ENCODE results near the gene PTPN23.
"Not testable (repeated sequence)": the region's sequence is repeated elsewhere in the genome, so short reads cannot be mapped to it uniquely, and the experiment has no call there.

Gene PTPN23, protein sequence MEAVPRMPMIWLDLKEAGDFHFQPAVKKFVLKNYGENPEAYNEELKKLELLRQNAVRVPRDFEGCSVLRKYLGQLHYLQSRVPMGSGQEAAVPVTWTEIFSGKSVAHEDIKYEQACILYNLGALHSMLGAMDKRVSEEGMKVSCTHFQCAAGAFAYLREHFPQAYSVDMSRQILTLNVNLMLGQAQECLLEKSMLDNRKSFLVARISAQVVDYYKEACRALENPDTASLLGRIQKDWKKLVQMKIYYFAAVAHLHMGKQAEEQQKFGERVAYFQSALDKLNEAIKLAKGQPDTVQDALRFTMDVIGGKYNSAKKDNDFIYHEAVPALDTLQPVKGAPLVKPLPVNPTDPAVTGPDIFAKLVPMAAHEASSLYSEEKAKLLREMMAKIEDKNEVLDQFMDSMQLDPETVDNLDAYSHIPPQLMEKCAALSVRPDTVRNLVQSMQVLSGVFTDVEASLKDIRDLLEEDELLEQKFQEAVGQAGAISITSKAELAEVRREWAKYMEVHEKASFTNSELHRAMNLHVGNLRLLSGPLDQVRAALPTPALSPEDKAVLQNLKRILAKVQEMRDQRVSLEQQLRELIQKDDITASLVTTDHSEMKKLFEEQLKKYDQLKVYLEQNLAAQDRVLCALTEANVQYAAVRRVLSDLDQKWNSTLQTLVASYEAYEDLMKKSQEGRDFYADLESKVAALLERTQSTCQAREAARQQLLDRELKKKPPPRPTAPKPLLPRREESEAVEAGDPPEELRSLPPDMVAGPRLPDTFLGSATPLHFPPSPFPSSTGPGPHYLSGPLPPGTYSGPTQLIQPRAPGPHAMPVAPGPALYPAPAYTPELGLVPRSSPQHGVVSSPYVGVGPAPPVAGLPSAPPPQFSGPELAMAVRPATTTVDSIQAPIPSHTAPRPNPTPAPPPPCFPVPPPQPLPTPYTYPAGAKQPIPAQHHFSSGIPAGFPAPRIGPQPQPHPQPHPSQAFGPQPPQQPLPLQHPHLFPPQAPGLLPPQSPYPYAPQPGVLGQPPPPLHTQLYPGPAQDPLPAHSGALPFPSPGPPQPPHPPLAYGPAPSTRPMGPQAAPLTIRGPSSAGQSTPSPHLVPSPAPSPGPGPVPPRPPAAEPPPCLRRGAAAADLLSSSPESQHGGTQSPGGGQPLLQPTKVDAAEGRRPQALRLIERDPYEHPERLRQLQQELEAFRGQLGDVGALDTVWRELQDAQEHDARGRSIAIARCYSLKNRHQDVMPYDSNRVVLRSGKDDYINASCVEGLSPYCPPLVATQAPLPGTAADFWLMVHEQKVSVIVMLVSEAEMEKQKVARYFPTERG (N-terminal part only)

DNA sequence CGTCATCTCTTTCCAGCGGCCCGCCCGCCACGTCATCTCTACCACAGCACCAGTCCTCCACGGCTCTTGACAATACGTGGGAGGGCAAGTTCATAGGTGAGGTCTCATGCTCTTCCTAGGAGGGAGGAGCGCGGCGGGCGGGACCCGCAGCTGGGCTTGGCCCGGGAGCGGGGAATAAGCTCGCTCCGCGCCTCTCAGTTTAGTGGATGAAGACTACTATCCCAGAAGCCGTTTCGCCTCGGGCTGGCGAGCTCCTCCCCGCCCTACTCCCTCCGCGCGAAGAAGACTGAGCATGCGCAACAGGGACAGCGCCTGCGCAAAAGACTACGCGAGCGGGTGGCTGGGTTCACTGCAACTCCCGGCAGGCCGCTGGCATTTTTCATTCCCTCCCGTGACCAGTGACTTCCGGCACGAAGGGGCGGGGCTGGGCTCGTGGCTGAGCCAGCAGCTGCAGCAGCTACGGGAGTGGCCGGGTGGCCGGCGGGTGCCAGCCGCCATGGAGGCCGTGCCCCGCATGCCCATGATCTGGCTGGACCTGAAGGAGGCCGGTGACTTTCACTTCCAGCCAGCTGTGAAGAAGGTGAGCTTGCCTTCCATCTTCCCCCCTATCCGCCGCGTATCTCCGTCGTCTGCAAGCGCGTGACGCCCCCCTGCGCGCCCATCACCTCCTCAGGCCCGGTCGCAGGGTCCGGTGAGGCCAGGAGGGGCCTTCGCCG is at the start of gene PTPN23:
PTPN23 (plus strand) TSS at position 421 of the 716 bp plus-strand sequence; CDS start at position 497, 76 bp downstream.
- peak; percentile 97 for DNase-seq (ENCODE audit: low read depth)

DNA sequence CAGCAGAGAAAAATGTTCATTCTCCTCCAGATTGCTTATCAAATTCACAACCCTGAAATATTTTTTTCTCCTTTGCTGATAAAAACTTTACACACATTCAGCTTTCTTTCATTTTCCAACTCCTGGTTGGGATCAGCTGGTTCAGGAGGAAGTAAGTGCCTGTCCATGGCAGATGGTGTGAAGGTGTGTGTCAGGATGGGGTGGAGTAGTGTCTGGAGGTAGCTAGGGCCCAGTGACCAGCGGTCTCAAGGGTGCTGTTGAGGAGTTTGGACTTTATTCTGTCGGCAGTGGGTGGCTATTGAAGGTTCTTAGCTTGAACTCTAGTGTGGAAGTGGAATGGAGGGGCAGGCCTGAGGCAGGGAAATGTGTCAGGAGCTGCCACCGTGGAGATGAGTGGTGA is 46.9 kb upstream of the PTPN23 start:
- no peak for DNase-seq (ENCODE audit: low read depth)

DNA sequence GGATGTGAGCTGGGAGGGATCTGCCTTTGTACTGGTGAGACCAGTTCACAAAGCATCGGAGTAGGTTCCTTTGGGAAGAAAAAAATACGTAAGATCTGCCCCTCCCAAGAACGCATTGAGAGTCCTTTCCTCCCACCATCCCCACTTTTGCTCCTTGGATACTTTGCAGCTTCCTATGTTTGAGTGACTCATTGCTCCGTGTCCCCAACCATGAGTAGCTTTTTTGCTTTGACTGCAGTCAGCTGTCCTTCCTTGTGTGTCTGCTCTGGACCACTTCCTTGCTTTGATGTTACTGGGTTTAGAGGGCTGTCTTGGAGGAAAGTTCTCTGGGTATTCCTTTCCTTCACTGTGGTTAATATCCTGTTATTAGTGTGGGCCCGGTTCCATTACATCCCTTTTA is 43.2 kb upstream of the PTPN23 start:
- no peak for DNase-seq (ENCODE audit: low read depth)

DNA sequence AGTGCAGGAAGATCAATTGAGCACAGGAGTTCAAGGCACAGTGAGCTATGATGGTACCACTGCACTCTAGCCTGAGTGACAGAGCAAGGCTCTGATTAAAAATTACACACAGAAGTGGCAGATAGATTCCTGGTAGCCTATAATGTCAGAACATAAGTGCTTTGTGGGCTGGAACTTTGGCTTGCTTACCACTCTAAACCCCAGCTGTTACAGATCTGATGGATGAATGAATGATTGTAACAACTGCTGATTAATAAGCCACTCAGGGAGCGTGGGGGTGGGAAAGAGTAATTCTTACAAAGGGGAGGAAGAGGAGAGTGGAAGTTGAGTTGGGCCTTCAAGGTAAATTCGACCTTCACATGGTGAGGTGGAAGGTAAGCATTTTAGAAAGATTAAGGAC is 40.9 kb upstream of the PTPN23 start:
- DNase-seq (ENCODE audit: low read depth): no peak

DNA sequence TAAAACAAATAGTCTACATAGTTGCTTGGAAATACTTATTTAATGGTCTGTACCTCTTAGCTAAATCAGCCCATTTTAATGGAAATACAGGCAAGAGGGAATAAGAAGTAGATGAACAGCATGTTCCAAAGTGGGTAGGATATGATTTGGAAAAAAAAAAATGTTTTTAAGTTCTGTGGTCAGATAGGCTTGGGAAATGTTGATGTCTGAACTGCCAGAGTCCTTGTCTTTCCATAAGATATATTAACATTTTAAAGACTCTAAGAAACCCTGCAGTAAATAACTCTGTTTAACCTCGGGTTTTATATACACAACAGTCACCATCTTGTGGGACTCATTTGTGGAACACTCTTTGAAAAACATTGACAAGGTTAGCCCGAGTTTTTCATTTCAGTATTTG is 40.0 kb upstream of the PTPN23 start:
- no peak for DNase-seq (ENCODE audit: low read depth)

DNA sequence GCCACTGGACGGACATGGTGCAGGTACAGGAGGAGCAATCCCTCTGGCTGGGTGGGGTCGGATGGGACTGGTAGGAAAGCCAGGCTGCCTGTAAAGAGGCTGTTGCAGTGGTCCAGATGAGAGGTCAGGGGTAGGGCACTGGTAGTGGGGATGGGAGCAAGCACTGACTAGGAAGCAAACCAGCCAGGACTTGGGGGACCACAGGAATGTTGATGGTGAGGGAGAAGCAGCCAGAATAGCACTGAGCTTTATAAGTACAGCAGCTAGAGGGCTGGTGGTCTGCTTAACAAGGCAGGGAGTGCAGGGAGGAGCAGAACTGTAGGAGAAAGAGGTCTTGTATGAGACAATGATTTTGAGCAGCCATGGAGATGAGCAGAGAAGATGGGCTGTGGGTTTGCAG is 38.7 kb upstream of the PTPN23 start:
- DNase-seq (ENCODE audit: low read depth): no peak

DNA sequence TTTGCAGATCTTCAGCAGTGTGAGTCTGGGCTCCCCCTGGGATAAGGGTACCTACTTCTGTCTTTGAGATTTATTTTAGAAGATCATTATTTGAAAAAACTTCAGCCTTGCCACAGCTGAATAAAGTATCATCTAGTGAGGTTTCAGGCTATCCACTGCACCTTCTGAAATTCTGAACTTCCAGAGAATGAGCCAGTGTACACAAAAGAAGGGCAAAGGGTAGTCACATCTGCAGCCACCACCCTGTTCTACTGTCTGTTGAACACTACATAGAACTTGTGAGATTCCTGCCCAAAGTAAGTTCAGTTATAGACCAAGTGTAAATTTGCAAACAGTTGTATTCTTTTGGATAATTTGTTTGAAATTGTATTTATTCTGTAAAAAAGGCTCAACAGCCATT is 38.0 kb upstream of the PTPN23 start:
- DNase-seq (ENCODE audit: low read depth): no peak

DNA sequence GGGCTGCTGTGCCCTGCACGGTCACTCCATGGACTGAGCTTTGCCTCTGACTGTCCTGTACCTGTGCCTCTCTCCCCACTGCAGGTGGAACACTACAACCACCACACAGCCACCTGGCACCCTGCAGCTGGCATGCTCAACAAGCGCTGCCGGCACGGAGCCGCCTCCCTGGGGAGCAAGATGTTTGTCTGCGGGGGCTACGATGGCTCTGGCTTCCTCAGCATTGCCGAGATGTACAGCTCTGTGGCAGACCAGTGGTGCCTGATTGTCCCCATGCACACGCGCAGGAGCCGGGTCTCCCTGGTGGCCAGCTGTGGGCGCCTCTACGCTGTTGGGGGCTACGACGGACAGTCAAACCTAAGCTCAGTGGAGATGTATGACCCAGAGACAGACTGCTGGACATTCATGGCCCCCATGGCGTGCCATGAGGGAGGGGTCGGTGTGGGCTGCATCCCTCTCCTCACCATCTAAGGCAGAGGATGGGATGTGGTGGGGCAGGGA is 37.3 kb upstream of the PTPN23 start:
- no peak for DNase-seq (ENCODE audit: low read depth)

DNA sequence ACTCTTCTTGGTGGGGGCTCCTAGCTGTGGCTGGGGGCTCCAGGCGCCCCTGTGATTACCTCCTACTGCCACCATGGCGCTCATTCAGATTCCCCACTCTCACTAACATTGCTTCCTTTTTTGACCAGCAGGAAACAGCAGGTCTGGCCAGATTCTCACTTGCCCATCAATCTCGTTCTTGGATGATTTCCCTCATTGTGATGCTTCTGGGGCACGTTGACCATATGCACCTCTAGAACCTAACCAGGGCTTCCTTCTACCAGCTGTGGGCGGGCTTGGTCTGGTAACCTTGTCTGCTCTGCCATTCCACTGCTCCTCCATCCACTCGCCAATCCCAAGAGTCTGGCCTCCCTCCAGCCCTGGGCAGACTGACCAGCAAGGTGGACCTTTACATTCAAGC is 35.9 kb upstream of the PTPN23 start:
- no peak for DNase-seq (ENCODE audit: low read depth)

DNA sequence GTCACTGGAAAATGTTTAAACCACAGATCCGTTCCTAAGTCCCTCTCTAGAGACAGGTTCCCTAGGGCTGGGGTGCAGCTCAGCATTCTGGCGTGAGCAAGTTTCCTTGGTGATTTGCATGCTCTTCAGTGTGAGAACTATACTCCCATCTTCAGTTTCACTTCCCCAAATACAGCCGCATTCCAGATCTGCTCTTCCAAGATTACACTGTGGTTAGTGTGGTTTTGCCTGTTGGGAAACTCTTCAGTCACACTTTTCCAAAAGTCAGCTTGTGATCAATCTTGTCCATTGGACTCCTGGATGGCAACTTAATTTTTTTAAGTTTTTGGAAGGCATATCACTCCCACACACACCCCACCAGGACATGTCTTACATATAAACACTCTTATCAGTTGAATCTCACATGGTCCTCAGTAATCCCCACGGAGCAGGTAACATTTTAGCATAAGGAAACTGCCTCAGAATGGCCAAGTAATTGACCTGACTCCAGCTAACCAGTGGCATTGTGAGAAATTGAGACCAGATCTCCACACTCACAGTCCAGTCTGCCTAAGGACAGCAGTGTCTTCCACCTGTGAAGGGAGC is 33.5 kb upstream of the PTPN23 start:
- DNase-seq (ENCODE audit: low read depth): no peak

DNA sequence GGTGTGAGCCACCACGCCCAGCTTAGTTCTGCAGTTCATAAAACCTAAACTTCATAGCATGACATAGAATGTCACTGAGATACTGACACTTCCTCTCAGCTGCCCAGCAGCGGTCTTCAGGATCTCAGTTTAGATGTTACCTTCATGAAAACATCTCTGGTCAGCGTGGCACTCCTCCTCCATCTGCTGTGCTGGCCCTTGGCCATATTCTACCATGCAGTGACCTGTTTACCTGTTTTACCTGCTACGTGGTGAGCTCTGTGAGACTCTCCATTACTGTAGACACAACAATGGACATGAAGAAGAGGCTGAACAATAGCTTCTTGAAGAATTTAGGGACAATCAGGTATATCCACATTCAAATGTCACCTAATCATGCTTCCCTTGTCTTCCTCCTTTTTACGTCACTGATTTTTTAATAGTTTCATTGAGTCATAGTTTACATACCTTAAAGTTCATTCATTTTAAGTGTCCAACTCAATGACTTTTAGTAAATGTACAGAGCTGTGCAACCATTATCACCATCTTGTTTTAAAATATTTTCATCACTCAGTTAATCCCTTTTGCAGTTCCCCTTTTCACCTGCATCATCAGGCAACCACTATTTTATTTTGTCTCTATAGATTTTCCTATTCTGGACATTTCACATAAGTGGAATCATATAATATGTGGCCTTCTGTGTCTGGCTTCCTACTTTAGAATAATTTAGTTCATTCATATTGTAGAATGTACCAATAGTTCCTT is 32.2 kb upstream of the PTPN23 start:
- no peak for DNase-seq (ENCODE audit: low read depth)

DNA sequence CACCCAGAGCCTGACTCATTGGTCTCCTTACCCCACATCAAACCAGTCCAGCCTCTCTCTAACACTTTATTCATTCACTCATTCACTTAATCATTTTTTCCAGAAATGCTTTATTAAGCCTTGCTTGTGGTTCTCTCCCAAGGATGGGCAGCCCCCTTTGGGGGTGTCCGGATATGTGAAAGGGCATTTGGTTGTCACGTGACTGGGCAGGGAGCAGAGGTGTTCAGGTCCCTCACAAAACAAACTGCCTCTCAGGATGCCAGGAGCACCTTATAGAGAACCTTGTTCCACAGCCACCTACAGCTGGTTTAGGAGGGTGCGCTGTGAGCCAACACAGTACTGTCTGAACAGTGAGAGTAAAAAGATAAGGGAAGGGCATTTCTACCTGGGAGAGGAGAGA is 25.8 kb upstream of the PTPN23 start:
- no peak for DNase-seq (ENCODE audit: low read depth)

DNA sequence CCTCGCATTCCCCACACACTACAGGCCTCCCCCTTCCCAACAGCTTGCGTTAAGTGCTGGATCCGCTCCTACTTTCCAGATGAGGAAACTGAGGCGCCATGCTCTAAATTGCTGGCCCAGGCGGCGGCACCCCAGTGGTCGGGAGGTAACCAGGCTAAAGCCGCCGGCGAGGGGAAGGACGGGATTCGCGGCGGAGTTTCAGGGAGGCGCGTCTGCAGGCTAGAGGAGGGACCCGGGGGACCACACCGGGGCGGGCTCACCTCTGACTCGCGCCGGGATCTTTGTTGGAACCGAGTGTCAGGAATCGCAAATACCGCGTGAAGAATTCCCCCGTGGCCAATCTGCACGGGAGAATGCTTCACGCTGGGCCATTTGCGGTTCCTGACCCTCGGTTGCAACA is 24.6 kb upstream of the PTPN23 start:
- no peak for DNase-seq (ENCODE audit: low read depth)

DNA sequence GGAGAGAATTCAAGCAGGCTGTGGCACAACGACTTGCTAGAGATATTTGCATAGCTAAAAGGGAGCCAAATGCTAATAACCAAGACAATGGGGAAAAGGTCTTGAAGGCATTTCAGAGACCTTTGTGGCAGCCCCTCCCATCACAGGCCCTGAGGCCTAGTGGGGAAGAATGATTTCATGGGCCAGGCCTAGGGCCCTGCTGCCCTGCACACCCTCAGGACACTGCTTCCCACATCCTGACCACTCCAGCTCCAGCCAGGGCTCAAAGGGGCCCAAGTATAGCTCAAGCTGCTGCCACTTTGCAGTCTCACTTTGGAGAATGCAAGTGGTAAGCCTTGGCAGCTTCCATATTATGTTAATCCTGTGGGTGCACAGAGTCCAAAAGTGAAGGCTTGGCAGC is 21.5 kb upstream of the PTPN23 start:
- no peak for DNase-seq (ENCODE audit: low read depth)

DNA sequence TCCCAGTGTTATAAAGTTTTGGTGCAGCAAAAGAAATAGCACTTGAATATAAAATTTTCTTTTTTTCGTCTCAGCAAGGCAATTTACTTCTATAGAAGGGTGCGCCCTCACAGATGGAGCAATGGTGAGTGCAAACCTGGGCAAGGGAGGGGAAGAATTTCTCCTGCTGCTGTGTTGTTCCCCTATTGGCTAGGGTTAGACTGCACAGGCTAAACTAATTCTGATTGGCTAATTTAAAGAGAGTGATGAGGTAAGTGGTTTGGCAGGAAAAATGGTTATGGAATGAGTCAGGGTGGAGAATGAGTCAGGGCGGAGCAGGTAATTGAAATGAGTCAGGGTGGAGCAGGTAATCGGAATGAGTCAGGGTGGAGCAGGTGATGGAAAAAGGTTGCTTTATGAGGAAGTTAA is 20.7 kb upstream of the PTPN23 start:
- not testable (repeated sequence) for DNase-seq (ENCODE audit: low read depth)

DNA sequence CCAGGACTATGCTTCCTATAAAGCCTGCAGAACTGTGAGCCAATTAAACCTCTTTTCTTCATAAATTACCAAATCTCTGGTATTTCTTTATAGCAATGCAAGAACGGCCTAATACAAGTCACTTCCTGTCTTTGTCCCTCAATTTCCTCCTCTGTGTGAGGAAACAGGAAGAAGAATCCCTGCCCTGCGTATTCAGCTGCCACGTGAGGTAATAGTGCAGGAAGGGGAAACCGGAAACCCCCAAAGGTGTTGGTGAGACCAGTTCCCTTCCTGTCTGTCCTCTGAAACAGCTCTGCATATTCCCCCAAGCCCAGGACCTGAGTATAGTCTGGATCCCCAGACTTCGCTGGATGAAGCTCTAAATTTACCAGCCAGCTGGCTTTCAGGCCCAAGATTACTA is 18.1 kb upstream of the PTPN23 start:
- DNase-seq (ENCODE audit: low read depth): no peak

DNA sequence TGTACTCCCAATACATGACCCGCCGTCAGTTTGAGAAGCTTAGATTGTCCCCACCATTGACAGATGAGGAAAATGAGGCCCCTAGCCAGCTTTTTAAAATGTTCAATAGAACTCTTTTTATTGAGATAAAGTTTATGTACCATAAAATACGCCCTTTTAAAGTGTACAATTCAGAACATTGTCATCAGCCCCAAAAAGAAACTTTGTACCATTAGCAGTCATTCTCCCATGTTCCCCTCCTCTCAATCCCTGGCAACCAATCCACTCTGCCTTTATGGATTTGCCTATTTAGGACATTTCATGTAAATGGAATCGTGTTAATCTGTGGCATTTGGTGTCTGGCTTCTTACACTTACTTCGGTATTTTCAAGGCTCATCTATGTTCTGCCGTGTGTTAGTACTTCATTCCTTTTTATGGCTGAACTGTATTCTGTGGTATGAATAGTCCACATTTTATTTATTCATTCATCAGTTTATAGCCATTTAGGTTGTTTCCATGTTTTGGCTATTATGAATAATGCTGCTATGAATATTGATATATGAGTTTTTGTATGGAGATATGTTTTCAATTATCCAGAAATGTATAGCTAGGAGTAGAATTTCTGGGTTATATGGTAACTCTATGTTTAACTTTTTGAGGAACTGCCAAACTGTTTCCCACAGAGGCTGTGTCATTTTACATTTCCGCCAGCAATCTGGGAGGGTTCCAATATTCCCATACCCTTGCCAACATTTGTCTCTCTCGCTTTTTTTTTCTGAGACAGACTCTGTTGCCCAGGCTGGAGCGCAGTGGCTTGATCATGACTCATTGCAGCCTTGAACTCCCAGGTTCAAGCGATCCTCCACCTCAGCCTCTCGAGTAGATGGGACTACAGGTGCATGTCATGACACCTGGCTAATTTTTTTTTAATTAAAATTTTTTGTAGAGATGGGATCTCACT is 15.3 kb upstream of the PTPN23 start:
- no peak for DNase-seq (ENCODE audit: low read depth)

DNA sequence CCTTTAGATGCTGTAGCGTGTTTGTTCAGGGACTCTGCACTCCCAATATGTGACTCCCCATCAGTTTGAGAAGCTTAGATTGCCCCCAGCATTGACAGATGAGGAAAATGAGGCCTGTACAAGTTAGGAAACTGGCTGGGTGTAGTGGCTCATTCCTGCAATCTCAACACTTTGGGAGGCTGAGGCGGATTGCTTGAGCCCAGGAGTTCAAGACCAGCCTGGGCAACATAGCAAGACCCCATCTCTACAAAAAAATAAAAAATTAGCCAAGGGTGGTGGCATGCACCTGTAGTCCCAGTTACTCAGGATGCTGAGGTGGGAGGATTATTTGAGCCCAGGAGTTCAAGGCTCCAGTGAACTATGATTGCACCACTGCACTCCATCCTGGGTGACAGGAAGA is 14.0 kb upstream of the PTPN23 start:
- no peak for DNase-seq (ENCODE audit: low read depth)

DNA sequence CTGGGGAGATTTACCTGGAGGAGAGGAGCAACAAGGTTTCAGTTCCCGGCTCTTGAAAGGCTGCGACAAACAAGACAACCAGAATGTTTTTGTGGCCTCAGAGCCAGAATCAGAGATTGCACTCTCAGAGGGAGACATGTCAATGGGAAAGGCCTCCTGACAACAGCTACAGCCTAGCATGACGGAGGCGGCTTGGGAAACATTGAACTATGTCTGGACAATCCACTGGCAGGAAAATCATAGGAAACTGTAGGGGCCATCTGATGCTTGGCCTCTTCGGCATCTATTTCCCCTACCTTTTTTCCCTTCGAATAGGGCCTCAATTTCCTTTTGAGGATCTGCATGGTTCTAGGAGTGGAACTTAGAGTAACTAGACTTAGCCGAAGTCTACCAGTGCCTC is 13.2 kb upstream of the PTPN23 start:
- no peak for DNase-seq (ENCODE audit: low read depth)

Measured in stimulated activated CD4-positive, alpha-beta T cell treated with anti-CD3 and anti-CD28 coated beads, Interleukin-2, amount 100 ng/mL, for 4 hours (primary cell).